Gastrocnemius medialis (tissue), 4 donors: Measurements from ENCODE around the gene GIMAP1. TPM values are rescaled to one million over a fixed set of nuclear protein-coding genes. Genes with fewer than 3 reads are reported as not detected.

Experiments
- ATAC-seq, 2 donors: fragments of 150-250 bp; one replicate each; pipeline ENCODE4 v1.9.1; 2016
- DNase-seq, 2 donors: peaks; one replicate each; pipeline ENCODE4 v3.0.0-alpha.2; 2019
- H3K27ac ChIP-seq, 4 donors: fragments of 200-600 bp; sonication (generic); 1 replicate in 1 of 4; 2 replicates in 3 of 4; pipeline ENCODE4 v1.5.1; 2016 to 2018; ENCODE audit warnings: mild to moderate bottlenecking in 2 of 4, moderate library complexity in 1 of 4
- H3K27me3 ChIP-seq, 3 donors: fragments of 200-600 bp; sonication (generic) in 2 of 3; 1 replicate in 1 of 3; 2 replicates in 2 of 3; pipeline versions ENCODE4 v1.5.1 to v1.6.0; 2016 to 2019; ENCODE audit warnings: mild to moderate bottlenecking in 1 of 3, moderate library complexity in 1 of 3
- H3K36me3 ChIP-seq, 2 donors: fragments of 200-600 bp; sonication (generic) in 1 of 2; one replicate each; pipeline ENCODE4 v1.5.1; 2017 to 2018
- H3K4me1 ChIP-seq, 2 donors: fragments of 200-600 bp; sonication (generic) in 1 of 2; one replicate each; pipeline ENCODE4 v1.5.1; 2016 to 2017; ENCODE audit warnings: mild to moderate bottlenecking in 2 of 2
- H3K4me3 ChIP-seq, 4 donors: fragments of 200-600 bp; sonication (generic) in 3 of 4; 1 replicate in 1 of 4; 2 replicates in 3 of 4; pipeline ENCODE4 v1.5.1; 2016 to 2019; ENCODE audit warnings: mild to moderate bottlenecking in 2 of 4
- H3K9me3 ChIP-seq, 3 donors: fragments of 200-600 bp; sonication (generic) in 2 of 3; 1 replicate in 1 of 3; 2 replicates in 2 of 3; pipeline ENCODE4 v1.5.1; 2016 to 2019
- CTCF ChIP-seq, 5 experiments: fragments of 450-650 bp in 3 of 5; fragments of 200-600 bp in 2 of 5; sonication (generic) in 2 of 5; IDR thresholded peaks in 4 of 5; conservative IDR thresholded peaks in 1 of 5; 1 replicate in 4 of 5; 2 replicates in 1 of 5; pipeline ENCODE4 v1.5.1; 2016 to 2019; ENCODE audit warnings: antibody characterized with exemption in 5 of 5, mild to moderate bottlenecking in 3 of 5, moderate library complexity in 3 of 5
- POLR2A ChIP-seq, 2 donors: fragments of 450-650 bp; IDR thresholded peaks; one replicate each; pipeline ENCODE4 v1.6.1; 2017; ENCODE audit warnings: antibody characterized with exemption in 2 of 2, mild to moderate bottlenecking in 2 of 2, moderate library complexity in 2 of 2
- in situ Hi-C, 4 donors: fragments of 200-750 bp; cut with MboI; loops; one replicate each; pipeline versions ENCODE4 v1.15.0 to v1.8.0; 2017; ENCODE audit warnings: low sequenced_read_pairs in 4 of 4
- intact Hi-C: fragments of 100-400 bp; cut with DNase I; formaldehyde crosslinking; loops from one replicate; pipeline ENCODE4 v1.15.1; 2023; ENCODE audit warnings: low total_unique reads
- total RNA-seq, 4 donors: library from RNA; depleted of rRNA; stranded (reverse); fragments of >200 nt; gene quantifications; one replicate each; pipeline versions ENCODE4 v1.1.0 to v1.2.3, GENCODE V29; 2016

The GIMAP1 gene
- total RNA-seq, 4 donors from 2014 or later, result 4.1 to 7.8 (median 4.9) TPM

DNA sequence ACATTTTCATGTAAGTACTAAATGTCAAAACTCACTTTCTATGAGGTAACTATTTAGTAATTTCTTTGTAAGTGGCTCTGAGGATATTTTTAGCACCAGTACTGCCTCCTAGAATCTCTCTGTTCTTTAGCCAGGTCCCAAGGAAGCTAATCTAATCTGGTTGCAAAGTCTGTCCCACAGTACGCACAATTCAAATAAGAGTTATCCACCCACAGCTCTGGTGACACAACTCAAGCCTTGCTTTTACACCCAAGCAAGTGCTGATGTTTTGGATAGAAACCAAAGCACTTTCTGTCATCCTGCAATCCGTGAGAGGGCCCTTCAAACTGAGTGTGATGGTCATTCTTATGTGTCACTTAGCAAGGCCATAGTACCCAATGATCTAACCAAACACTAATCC, 35.3 kb downstream of the GIMAP1 start:
- ATAC-seq (no peak), DNase-seq (no peak)
- Histone ChIP-seq H3K27me3 (no peaks in the 10 kb centered on the region), H3K9me3 (no peaks in the 10 kb centered on the region), H3K4me1 (no peaks in the 10 kb centered on the region), H3K27ac (peak overlapping the region in 1 of 4 donors; percentile 52), H3K4me3 (no peak overlapping the region), H3K36me3 (no peaks in the 10 kb centered on the region)
- in situ Hi-C loops (loop anchor here in 2 of 4 donors (10.0 kb wide), 1 partner anchor 307 kb away; no protein-coding TSS in a partner anchor), intact Hi-C loops (no loop called here)
- no peak for TF ChIP-seq CTCF (IDR thresholded peaks at IDR 0.05 in 4 of 5, conservative IDR thresholded peaks at IDR 0.05 in 1 of 5)
- TF ChIP-seq POLR2A (IDR thresholded peaks at IDR 0.05), result no peak

DNA sequence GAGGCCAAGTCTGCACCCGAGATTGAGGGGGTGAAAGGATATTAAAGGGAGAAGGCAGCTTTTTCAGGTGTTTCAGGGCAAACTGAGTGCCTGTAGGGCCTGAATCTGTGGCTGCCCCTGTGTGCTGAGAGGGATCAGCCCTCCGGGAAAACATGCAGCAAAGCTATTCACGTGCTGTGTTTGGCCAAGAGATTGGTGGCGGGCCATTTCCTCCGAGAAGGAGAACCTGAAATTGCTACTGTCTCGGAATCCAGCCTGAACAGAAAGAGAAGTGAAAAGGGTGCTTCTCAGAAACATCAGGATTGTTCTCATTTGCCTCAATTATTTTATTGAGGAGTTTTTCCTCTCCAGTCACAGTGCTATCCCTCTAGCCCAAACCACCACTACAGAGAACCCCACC, 36.8 kb downstream of the GIMAP1 start:
- TF ChIP-seq POLR2A (IDR thresholded peaks at IDR 0.05) (no peak), CTCF (IDR thresholded peaks at IDR 0.05 in 4 of 5, conservative IDR thresholded peaks at IDR 0.05 in 1 of 5) (no peak)
- H3K9me3 ChIP-seq, result no peaks in the 10 kb centered on the region
- ATAC-seq (no peak), DNase-seq (peak; percentile 12 to 25)
- H3K4me3 ChIP-seq, result no peak overlapping the region
- intact Hi-C loops, result no loop called here
- H3K36me3 ChIP-seq, result no peaks in the 10 kb centered on the region
- H3K27ac ChIP-seq, result peak overlapping the region in 3 of 4 donors; percentile 34 to 63 (median 52)
- H3K27me3 ChIP-seq, result no peaks in the 10 kb centered on the region
- no peaks in the 10 kb centered on the region for H3K4me1 ChIP-seq
- in situ Hi-C loops, result loop anchor here in 2 of 4 donors (10.0 kb wide), 1 partner anchor 308 kb away; no protein-coding TSS in a partner anchor

DNA sequence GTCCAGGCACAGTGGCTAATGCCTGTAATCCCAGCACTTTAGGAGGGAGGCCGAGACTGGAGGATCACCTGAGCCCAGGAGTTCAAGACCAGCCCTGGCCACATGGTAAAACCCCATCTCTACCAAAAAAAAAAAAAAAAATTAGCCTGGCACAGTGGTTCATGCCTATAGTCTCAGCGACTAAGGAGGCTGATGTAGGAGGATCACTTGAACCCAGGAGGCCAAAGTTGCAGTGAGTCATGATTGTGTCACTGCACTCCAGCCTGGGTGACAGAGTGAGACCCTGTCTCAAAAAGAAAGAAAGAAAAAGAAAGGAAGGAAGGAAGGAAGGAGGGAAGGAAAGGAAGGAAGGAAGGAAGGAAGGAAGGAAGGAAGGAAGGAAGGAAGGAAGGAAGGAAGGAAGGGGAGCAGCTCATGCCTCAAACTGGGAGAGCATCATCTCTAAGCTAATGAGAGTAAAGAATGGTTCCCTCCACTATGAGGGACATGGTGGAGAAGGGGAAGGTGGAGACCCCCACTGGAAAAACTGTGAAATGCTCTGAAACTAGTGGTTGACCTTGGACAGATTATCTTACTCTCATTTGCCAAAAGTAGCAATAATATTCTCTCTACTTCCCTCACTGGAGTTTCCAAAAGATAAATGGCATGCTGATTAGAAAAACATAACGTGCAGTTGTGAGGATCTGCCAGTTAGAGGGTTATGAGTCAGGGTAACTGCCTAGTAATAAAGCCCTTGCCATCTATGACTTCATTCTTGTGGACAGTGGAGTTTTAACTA, 37.6 kb downstream of the GIMAP1 start:
- Histone ChIP-seq H3K27ac (peak overlapping the region in 3 of 4 donors; percentile 39 to 63 (median 51)), H3K4me3 (no peak overlapping the region), H3K27me3 (no peaks in the 10 kb centered on the region), H3K36me3 (no peaks in the 10 kb centered on the region), H3K4me1 (no peaks in the 10 kb centered on the region), H3K9me3 (no peaks in the 10 kb centered on the region)
- TF ChIP-seq POLR2A (IDR thresholded peaks at IDR 0.05) (no peak), CTCF (IDR thresholded peaks at IDR 0.05 in 4 of 5, conservative IDR thresholded peaks at IDR 0.05 in 1 of 5) (no peak)
- intact Hi-C loops (no loop called here), in situ Hi-C loops (loop anchor here in 2 of 4 donors (10.0 kb wide), 1 partner anchor 309 kb away; no protein-coding TSS in a partner anchor)
- ATAC-seq, result peak in 1 of 2 donors; percentile 36
- no peak for DNase-seq

GRCh38 chr7:150754951-150755350, 38.5 kb downstream of the GIMAP1 start:
- TF ChIP-seq CTCF (IDR thresholded peaks at IDR 0.05 in 4 of 5, conservative IDR thresholded peaks at IDR 0.05 in 1 of 5) (no peak), POLR2A (IDR thresholded peaks at IDR 0.05) (no peak)
- intact Hi-C loops, result loop anchor here (5.0 kb wide), 1 partner anchor 308 kb away; no protein-coding TSS in a partner anchor
- no peak for DNase-seq
- Histone ChIP-seq H3K4me3 (no peak overlapping the region), H3K27ac (peak overlapping the region in 3 of 4 donors; percentile 38 to 55 (median 42)), H3K4me1 (no peaks in the 10 kb centered on the region), H3K9me3 (no peaks in the 10 kb centered on the region), H3K27me3 (no peaks in the 10 kb centered on the region), H3K36me3 (no peaks in the 10 kb centered on the region)
- in situ Hi-C loops, result loop anchor here in 2 of 4 donors (10.0 kb wide), 1 partner anchor 310 kb away; no protein-coding TSS in a partner anchor
- ATAC-seq, result no peak
